HCT116 (cell line): ENCODE results near the gene GGCX.

Experiments used
- CTCF ChIP-seq, 3 experiments: fragments of 200-600 bp in 1 of 3; sonication (generic) in 1 of 3; IDR thresholded peaks in 2 of 3; conservative IDR thresholded peaks in 1 of 3; 2 replicates each; pipeline ENCODE4 v1.5.1; 2012 to 2017; ENCODE audit warnings: low read depth in 2 of 3, low read length in 2 of 3, antibody characterized with exemption in 1 of 3, borderline replicate concordance in 1 of 3, control low read depth in 1 of 3, mild to moderate bottlenecking in 1 of 3, mixed read lengths in 1 of 3, mixed run types in 1 of 3, moderate library complexity in 1 of 3; ENCODE audit not compliant: insufficient read depth in 1 of 3
- EZH2 ChIP-seq: fragments of 200-600 bp; sonication (generic); IDR thresholded peaks from 2 replicates; pipeline ENCODE4 v1.6.1; 2017; ENCODE audit warnings: antibody characterized with exemption, mixed run types
- JUND ChIP-seq: IDR thresholded peaks from 2 replicates; pipeline ENCODE4 v1.6.1; 2012
- MAX ChIP-seq: IDR thresholded peaks from 2 replicates; pipeline ENCODE4 v1.6.1; 2012
- POLR2A ChIP-seq: IDR thresholded peaks from 2 replicates; pipeline ENCODE4 v1.7.0; 2011; ENCODE audit warnings: borderline replicate concordance; ENCODE audit not compliant: insufficient read depth, insufficient read length; ENCODE audit errors: extremely low read depth
- POLR2AphosphoS5 ChIP-seq: IDR thresholded peaks from 2 replicates; pipeline ENCODE4 v1.6.1; 2011; ENCODE audit warnings: mild to moderate bottlenecking, low read depth, low read length, moderate library complexity
- RAD21 ChIP-seq: IDR thresholded peaks from 2 replicates; pipeline ENCODE4 v1.6.1; 2012; ENCODE audit warnings: low read depth, mild to moderate bottlenecking
- REST ChIP-seq: IDR thresholded peaks from 2 replicates; pipeline ENCODE4 v1.6.1; 2012; ENCODE audit warnings: low read depth
- SIN3A ChIP-seq: IDR thresholded peaks from 2 replicates; pipeline ENCODE4 v1.6.1; 2012; ENCODE audit warnings: low read depth
- TCF7L2 ChIP-seq: IDR thresholded peaks from 2 replicates; pipeline ENCODE4 v1.7.0; 2011; ENCODE audit warnings: borderline replicate concordance, inconsistent platforms; ENCODE audit not compliant: insufficient read depth, insufficient read length; ENCODE audit errors: extremely low read depth

- TF ChIP-seq POLR2AphosphoS5 (no peak), EZH2 (no peak), SIN3A (no peak), TCF7L2 (no peak), CTCF (IDR thresholded peaks at IDR 0.05 in 2 of 3, conservative IDR thresholded peaks at IDR 0.05 in 1 of 3; ENCODE audit: borderline replicate concordance in 1 of 3, insufficient read depth in 1 of 3, low read depth in 2 of 3, low read length in 2 of 3) (no peak), POLR2A (no peak), RAD21 (no peak), MAX (no peak), REST (no peak), JUND (no peak)
Observed at GRCh38 chr2:85553184-85553583, 8.1 kb downstream of the GGCX start.
